NCI-H345 (cell line): Measurements from ENCODE around the gene C2CD4A.

Experiments used
- DNase-seq: peaks from one replicate; lab custom pipeline; 2025; lab: John Stamatoyannopoulos, UW

C2CD4A gene

DNA sequence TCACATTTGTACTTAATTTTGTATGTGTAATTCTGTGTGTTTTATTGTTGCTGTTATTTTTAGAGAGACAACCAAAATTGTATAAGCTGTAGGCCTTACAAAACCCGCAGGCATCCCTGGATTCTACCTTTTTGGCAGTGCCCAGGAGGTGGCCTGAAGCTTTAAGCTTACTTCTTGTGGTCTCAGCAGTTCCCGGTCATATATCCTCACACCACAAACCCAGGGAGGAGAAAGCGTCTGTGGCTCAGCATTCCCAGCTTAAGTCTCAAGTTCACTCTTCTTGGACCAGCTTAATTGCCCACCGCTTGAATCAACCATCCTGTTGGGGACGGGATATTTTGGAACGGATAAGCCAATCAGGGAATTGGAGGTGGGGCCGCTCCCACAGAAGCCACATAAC is 36.7 kb downstream of the C2CD4A start:
- no peak for DNase-seq

DNA sequence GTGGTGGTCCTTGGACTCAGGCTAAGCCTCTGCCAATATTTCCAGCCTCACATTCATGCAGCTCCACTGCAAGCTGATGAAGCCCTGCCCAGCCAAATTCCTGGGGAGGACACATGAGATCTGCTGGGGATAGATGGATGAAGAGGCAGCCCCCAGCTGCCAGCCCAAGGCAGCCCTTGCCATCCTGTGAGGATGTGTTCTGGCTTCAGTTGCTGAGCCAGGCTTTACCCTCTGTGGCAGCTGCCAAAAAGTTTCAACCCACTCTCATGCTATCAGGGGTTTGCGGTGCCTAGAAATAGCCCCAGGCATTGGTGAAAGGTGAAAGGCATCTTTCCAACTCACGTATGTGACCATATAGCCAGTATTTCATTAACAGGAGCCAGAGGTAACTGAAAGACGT is 37.6 kb downstream of the C2CD4A start:
- no peak for DNase-seq

DNA sequence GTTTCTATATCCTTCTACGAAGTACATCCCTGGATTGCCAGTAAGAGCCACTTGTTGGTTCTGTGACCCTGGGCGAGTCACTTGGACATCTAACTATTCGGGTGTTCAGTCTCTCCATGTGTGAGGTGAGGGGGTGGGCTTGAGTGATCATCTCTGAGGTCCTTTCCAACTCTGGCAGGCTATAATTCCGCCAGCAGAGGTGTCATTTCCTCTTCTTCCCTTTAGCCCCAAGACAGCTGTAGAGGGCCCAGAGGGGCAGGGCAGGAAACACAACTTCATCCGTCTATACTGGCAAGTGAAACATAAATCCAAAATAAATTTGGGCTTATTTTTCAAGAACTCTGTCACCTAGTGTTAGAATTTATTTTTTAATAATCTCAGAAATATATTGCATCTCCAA is 38.1 kb downstream of the C2CD4A start:
- DNase-seq, result no peak

DNA sequence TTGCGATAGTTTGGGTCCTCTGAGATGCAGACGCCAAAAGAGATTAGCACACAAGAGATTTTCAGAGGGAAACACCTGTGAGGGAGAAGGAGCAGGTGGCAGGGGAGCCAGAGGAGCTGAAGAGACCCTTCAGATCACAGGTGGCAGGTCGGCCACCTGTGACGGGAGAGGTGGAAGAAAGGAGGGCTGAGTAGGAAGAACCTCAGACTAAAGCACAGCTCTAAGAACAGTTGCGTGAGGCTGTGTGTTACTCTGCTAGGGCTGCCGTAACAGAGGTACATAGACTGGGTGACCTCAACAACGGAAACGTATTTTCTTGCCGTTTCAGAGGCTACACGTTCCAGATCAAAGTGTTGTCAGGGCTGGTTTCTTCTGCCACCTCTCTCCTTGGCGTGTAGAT is 38.5 kb downstream of the C2CD4A start:
- DNase-seq, result no peak

DNA sequence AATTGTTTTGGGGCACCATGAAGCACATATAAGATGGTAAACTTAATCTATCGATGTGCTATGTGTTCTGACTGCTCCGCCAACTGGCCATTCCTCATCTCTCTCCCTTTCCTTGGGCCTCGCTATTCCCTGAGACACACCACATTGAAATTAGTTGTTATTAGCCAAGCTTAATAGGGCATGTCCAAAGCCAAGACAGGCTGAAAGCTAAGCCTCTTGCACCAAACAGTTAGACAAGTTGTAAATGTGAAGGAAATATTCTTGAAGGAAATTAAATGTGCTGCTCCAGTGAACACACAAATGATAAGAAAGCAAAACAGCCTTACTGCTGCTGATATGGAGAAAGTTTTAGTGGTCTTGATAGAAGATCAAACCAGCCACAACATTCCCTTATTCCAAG is 39.3 kb downstream of the C2CD4A start:
- DNase-seq, result no peak

DNA sequence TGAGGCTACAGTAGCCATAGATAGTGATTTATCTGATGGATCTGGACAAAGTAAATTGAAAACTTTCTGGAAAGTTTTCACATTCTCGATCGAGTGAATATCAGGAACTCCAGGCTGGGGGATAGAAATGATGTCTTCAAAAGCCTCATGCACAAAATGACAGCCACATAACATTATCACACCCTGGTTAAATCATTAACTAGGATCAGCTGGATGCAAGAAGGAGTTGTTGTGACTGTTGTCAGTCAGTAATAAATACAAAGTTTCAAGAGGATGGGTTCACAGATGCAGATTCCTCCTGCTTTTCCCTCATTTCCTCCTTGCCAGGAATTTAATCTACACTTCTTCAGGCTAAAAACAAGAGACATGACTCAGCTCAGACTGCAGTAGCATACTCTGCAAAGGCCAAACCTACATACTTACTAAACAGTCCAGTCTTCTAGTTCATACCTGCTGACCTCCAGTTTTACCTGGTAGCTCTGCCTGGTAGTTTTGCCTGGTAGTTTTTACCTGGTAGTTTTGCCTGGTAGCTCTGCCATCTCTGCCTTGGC is 40.9 kb downstream of the C2CD4A start:
- DNase-seq, result no peak

DNA sequence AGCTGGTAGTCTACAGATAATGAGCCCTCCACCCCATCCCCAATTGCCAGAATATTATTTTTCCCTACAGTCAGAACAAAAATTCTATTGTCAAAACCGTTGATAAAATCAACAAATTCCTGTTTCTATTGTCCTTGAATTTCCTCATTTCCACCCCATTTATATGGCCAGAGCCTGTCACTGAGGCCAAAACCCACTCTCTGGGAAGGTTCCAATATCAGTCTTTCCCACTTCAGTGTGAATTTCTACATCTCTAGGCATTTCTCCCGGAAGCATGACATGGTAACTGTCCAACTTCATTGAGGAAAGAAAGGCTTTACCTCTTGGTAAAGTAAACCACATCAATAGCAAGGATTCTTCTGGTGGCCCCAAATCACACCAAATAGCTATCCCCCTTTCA is 41.6 kb downstream of the C2CD4A start:
- no peak for DNase-seq

DNA sequence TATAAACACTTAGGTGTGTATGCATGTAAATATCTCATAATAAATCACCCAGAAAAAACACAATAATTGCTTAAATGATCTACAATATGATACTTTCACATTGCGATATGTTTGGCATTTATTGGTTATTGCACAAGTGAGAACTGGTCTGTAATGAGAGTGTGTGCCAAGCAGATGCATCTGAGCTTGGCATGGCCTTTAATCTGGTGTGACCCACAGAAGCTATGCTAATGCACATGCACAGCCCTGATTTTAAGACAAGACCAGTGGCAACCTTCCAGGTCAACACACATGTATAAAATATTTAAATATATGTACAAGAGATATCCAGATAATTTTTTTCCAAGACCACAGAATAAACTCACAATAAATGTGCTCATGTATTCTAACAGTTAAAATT is 42.7 kb downstream of the C2CD4A start:
- DNase-seq, result no peak

DNA sequence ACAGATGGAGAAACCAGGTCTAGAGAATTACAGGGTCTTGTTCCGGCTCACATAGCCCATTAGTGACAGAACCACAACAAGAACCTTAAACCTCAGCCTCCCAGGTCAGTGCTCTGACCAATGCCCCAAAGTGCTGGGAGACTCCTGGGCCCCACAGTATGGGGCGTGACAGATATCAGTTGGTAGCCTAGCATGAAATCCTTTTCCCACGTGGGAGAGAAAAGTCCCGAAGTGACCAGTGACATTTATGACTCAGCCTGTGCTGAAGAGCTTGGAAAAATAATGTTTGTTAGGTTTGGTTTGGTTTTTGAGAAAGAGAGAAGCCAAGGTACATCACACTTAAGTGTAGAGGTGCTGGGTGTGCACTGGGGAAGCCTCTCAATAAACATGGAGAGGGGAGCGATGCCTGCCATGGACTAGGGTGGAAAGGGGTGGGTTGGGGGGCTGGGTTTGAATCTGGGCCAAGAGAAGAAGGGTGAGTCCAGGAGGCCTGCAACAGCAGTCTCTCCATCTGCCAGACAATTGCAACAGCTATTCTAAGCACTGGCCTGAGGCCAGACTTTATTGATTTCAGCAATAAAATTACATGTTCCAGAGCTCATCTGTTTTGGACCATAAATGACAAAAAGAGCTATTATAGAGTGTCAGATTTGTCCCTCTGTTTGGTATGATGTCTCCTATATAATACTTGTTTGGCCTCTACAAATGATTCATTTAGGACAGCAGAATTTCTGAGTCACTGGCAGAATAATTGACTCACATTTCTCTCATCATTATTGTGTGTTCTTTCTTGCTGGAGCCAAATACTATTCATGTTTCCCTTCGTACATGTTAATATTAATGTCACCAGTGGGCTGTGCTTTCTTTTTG is 43.4 kb downstream of the C2CD4A start:
- peak; percentile 82 for DNase-seq

DNA sequence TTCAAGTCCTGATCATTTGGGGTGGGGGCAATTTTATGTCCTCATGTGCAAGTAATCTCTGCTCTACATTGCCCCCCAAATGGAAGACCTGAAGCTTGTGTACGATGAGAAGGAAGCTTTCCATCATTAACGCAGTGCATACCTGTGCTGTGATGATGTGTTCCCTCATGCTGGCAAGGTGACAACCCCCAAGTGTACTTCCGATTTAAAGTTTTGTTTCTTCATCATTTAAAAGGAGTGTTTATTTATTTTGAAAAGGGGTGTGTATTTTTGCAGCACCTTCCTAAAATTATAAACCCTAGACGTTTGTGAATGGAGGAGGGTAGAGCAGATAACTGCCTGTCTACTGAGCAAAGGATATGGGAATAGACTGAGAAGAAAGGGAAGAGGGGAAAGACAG is 45.3 kb downstream of the C2CD4A start:
- no peak for DNase-seq

DNA sequence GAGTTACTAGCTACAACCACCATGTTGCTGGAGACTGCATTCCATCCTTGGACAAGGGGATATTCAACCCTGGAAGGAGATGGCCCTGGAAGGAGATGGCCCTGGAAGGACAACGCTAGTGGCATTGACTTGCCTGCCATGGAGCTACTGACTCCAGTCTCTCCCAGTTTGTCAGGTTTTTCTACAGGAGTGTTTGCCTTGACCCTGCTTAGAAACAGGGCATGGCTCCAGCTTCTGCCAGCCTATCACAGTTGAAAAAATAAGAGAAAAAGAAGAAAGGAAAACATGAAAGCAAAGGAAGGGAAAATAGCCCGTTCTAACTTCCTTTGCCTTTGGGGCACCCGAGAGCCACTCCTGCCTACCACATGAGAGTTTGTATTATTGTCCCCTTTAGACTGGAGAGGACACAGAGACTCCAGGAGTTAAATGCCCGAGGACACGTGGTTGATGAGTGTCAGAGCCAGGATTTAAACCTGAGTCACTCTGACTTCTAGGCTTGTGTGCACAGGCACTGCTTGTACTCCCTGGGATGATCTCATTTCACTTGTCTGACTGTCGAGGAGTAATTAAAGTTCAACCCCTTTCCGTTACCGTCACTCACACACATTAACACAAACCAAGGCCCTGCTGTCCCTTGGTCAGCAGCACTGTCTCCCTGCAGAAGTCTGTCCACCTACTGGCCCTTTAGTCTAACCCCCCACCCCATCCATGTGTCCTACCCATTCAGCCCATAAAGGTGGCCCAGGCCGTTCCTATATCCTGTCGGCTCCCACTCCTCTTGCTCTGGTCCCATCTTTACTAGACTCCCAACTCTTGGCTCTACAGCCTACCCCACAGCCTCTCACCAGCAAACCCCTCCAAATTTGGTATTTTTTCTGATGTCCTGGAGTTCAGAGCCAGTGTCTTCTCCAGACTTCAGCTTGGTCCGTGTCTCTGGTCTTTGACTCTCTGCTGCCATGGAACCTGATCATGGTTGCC is 46.1 kb downstream of the C2CD4A start:
- DNase-seq, result no peak

DNA sequence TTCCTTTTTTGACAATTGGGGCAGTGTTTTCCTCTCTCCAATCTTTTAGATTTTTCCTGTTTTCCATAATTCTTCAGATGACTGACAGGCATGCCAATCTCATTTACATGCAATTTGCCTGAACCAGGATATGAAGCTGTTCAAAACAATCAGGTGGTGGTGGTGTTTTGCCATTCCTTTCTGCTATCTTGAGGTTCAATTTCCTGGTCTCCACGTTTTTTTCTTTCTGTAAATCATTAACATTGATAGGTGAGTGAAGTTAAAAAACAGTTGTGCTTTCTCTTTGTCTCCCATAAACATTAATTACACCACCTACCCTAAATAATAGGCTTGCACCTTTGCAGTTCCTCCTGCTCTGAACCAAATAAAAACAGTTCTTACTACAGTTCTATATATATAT is 49.1 kb downstream of the C2CD4A start:
- no peak for DNase-seq

DNA sequence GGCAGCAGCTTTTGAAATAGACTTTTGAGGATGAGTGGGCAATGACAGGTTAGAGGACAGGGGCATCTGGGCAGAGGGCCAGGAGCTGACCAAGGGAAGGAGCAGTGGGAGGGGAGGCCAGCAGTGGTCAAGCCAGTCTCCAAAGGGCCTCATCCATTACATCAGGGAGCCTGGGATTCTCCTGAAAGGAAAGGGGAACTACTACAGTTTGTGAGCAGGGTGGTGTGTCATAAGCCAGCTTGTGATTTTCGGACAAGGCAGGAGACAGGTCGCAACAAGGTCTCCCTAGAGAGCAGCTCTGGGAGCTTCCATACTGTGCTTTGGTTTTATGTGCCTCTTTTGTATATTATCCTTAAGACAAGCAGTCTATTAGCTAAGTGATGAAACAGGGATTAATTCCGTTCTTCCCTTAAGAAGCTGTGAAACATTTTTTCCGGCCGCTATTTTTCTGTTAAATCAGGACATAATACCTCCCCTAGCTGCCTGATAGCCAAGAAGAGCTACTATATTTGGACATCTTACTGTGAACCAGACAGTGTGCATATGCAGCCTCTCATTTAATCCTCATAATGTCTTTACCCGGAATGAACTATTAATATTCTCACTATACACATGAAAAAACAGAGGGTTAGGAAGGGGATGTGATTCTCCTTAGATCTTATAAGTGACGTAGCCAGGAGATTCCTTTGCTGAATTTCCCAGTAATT is 51.9 kb downstream of the C2CD4A start:
- DNase-seq, result no peak

DNA sequence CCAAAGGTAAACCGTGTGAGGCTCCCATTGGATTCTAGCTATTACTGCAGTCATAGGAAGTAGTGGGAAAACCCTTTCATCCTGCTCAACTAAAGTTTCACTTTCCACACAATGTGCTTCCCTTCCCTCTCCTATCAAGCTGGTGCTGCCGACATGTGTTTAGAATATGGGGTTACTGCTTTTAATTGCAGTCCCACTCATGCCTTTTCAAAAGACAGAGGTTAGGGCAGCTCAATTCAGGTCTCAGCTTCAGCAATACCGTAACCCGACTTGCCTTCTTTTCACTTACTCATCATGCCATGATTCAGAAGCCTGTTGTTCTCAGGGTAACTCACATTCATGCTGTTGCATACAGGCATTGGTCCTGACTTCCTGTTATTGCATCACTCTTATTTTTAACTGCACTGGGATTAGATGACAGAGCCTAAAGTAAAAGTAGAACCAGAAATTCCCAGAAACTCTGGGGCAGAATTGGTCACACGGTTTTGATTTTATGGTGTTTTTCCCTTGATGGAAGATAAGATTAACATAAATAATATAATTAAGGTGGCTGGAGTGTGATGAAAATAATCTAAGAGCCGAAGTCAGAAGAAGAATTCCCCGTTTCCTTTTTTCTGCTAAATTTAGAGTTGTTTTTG is 52.6 kb downstream of the C2CD4A start:
- no peak for DNase-seq

DNA sequence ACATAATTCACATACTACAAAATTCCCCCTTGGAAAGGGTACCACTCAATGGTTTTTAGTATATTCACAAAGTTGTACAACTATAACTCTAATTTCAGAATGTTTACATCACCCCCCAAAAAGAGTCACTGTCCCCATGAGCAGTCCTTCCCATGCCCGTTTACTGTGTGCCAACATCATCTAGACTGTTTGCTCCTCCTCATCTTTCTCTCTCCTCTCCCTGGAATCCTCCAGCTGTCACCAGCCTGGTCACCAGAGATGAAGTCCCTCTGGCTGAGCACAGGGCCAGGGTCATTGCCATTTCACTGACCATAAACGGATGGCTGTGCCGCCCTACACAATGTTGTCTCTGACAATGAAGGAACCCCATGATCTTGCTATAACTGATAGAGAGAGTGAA is 53.1 kb downstream of the C2CD4A start:
- DNase-seq, result no peak
